ENCODE data around the gene C1QBP.

- TF ChIP-seq, protein P1, sequence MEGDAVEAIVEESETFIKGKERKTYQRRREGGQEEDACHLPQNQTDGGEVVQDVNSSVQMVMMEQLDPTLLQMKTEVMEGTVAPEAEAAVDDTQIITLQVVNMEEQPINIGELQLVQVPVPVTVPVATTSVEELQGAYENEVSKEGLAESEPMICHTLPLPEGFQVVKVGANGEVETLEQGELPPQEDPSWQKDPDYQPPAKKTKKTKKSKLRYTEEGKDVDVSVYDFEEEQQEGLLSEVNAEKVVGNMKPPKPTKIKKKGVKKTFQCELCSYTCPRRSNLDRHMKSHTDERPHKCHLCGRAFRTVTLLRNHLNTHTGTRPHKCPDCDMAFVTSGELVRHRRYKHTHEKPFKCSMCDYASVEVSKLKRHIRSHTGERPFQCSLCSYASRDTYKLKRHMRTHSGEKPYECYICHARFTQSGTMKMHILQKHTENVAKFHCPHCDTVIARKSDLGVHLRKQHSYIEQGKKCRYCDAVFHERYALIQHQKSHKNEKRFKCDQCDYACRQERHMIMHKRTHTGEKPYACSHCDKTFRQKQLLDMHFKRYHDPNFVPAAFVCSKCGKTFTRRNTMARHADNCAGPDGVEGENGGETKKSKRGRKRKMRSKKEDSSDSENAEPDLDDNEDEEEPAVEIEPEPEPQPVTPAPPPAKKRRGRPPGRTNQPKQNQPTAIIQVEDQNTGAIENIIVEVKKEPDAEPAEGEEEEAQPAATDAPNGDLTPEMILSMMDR (IDR thresholded peaks at IDR 0.05): no peak
- TF ChIP-seq POLR2A (IDR thresholded peaks at IDR 0.05): no peak
Observed at GRCh38 chr17:5434984-5435383, 4.0 kb downstream of the C1QBP start.
